Non-pigmented ciliary epithelial cell (primary cell): ENCODE measurements around the gene KANK4.
A peak's percentile ranks its signal among the peaks of the same experiment; 100 is the strongest.
"Not testable (repeated sequence)": the region's sequence is repeated elsewhere in the genome, so short reads cannot be mapped to it uniquely, and the experiment has no call there.

ENCODE experiments used
- DNase-seq: peaks from one replicate; pipeline ENCODE4 v3.0.0-alpha.2; 2010; ENCODE audit warnings: low read depth

The KANK4 gene

GRCh38 chr1:62237950-62238374 lies 81.3 kb downstream of the KANK4 start:
- DNase-seq: no peak

- DNase-seq: no peak
Measured at GRCh38 chr1:62237361-62237760, 81.9 kb downstream of the KANK4 start.

DNA sequence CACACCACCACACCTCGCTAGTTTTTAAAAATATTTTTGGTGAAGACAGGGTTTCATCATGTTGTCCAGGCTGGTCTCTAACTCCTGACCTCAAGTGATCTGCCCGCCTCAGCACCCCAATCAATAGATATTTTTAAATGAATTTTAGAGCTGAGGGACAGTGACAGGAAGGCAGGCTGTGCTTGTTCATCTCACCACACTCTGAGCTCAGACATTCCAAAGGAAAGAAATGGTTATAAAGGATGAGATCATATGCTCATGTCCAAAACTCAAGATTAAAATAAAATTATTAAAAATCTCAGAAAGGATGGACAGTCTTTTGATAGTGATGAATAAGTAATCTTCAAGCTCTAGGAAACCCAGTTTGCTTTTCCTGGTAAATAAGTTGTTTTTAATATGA lies 83.7 kb downstream of the KANK4 start:
- no peak for DNase-seq

DNA sequence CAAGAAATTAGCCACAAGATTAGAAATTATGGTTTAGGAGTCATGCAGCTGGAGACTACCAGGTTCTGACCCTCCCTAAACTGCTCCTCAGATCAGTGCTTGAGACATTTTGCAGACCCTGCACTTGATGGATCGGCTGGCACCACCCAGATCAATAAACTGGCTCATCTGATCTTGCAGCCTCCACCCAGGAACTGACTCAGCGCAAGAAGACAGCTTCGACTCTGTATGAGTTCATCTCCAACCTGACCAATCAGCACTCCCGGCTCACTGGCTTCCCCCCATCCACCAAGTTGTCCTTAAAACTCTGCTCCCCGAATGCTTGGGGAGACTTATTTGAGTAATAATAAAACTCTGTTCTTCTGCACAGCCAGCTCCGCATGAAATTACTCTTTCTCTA lies 84.5 kb downstream of the KANK4 start:
- no peak for DNase-seq

DNA sequence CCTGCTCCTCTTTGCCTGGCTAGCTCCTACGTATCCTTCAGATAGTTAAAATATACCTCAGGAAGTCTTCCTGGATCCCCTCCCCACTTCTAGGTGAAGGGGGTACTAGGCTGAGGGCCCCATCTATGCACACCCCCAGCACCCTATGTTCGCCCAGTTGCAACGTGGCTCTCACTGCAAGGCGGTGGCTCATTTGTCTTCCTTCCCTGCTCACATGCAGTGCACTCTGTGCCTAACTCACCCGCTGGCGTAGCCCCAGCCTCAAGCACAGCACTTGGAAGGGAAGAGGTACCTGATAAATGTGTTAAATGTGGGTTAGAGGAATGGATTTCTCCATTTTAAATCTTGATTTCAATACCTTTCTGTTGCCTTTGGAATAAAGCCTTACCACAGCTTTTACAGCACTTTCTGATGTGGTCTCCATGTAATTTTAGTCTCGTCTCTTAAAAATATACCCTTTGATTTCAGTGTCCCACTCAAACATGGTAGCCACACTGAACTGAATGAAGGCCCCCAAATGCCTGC lies 85.2 kb downstream of the KANK4 start:
- no peak for DNase-seq

- no peak for DNase-seq
Measured at GRCh38 chr1:62232871-62233278, 86.4 kb downstream of the KANK4 start.

GRCh38 chr1:62230718-62231117 lies 88.5 kb downstream of the KANK4 start:
- DNase-seq: peak; percentile 50

- DNase-seq: no peak
Measured at GRCh38 chr1:62229932-62230331, 89.3 kb downstream of the KANK4 start.

- DNase-seq: no peak
Measured at GRCh38 chr1:62229468-62229867, 89.8 kb downstream of the KANK4 start.

GRCh38 chr1:62228883-62229187 lies 90.4 kb downstream of the KANK4 start:
- no peak for DNase-seq

- DNase-seq: no peak
Measured at GRCh38 chr1:62228136-62228882, 90.9 kb downstream of the KANK4 start.

DNA sequence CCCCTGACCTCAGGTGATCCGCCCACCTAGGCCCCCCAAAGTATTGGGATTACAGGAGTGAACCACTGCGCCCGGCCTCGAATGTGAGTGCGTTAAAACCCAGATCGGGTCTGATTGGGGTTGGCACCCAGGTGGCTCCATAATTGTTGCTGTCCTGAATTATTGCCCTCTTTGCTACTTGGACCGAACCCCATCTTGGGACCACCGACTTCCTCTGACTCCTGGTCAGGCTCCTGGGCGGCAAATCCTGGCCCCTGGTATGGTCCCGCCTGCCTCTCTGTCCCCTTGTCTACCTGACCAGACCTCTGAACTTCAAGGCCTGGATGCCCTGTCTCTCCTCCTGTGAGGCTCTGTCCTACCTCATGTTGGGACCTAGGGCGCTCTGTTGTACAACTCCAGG lies 91.7 kb downstream of the KANK4 start:
- DNase-seq: no peak

DNA sequence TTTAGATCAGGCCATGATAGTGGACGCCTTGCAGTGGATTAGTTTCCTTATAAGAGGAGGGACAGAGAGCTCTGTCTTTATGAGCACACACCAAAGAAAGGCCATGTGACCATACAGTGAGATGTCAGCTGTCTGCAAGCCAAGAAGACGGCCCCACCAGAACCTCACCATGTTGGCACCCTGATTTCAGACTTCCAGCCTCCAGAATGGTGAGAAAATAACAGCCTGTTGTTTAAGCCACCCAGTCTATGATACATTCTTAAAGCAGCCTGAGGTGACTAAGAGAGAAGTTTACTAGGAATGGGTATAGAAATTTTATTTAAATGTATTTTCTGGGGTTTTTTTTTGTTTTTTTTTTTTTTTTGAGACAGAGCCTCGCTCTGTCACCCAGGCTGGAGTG lies 95.1 kb downstream of the KANK4 start:
- no peak for DNase-seq

DNA sequence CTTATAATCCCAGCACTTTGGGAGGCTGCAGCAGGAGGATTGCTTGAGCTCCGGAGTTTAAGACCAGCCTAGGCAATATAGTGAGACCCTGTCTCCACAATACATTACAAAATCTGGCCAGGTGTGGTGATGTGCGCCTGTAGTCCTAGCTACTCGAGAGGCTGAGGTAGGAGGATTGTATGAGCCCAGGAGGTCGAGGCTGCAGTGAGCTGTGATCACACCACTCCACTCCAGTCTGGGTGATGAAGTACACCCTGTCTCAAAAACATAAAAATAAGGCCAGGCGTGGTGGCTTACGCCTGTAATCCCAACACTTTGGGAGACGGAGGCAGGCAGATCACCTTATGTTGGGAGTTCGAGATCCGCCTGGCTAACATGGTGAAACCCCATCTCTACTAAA lies 96.9 kb downstream of the KANK4 start:
- no peak for DNase-seq

GRCh38 chr1:62221171-62221570 lies 98.1 kb downstream of the KANK4 start:
- DNase-seq: no peak

- DNase-seq: not testable (repeated sequence)
Measured at GRCh38 chr1:62220456-62220855, 98.8 kb downstream of the KANK4 start.

DNA sequence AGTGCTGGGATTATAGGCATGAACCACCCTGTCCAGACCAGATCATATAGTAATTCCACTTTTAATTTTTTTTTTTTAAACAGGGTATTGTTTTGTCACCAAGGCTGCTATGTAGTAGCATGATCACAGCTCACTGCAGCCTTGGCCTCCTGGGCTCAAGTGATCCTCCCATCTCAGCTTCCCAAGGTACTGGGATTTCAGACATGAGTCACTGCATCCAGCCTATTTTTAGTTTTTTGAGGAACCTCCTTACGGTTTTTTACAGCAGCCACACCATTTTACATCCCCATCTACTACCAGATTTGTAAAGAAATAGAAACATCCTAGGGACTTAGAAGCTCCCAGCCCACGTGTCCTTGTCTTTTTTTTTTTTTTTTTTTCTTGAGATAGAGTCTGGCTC lies 100.6 kb downstream of the KANK4 start:
- DNase-seq: no peak

GRCh38 chr1:62213075-62213914 lies 105.9 kb downstream of the KANK4 start:
- DNase-seq: no peak

DNA sequence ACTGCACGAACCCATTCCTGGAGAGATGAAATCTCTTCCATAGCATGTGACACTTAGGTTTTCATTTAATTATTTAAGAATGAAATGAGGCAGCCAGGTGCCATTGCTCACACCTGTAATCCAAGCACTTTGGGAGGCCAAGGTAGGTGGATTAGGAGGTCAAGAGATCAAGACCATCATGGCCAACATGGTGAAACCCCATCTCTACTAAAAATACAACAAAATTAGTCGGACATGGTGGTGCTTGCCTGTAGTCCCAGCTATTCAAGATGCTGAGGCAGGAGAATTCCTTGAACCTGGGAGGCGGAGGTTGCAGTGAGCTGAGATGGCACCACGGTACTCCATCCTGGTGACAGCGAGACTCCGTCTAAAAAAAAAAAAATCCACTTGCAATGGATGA lies 106.8 kb downstream of the KANK4 start:
- DNase-seq: no peak

DNA sequence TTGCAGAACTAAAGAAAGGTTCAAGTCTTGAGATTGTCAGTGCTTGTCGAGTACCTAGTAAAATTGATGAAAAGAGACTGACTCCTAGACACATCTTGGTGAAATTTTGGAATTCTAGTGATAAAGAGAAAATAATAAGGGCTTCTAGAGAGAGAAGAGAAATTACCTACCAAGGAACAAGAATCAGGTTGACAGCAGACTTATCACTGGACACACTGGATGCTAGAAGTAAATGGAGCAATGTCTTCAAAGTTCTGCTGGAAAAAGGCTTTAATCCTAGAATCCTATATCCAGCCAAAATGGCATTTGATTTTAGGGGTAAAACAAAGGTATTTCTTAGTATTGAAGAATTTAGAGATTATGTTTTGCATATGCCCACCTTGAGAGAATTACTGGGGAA lies 108.3 kb downstream of the KANK4 start:
- no peak for DNase-seq

- no peak for DNase-seq
Measured at GRCh38 chr1:62209931-62210595, 109.2 kb downstream of the KANK4 start.

DNA sequence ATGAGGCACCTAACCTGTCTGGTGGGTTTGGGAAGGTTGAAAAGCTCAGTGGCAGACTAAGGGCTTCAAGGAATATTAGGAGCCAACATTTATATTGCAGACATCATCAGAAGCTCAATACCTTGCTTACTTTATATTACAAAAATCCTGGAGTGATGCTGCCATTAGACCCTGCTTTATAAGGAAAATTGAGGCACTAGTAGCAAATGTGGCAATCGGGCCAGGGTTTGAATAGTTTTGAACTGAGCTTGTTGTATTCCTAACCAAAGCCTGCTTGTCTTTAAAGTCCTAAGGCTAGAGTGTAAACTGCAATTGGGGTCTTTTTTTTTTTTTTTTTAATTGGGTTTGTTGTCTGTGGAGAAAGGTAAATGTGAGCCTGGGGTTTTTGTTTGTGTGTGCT lies 110.3 kb downstream of the KANK4 start:
- no peak for DNase-seq

DNA sequence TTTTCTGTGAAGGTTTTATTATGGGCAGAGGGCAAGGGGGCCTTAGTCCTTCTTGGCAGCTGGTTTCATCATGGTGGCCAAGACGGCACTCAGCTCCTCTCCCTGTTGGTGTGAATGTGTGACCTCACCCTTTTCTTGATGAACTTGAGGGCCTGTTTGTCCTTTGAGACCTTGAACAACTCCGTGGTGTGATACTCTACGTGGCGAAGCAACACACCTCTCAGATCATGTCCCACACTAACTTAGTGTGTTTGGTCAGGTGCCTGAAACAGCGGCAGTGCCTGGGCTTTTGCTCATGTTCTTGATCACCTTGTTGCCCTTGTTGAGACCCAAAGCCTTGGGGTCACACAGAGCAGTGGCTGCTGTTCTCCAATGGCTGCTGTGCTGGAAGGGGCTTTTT lies 111.1 kb downstream of the KANK4 start:
- no peak for DNase-seq
